Measurements from ENCODE around the gene PLIN1. TPM values are rescaled to one million over a fixed set of nuclear protein-coding genes. Genes with fewer than 3 reads are reported as not detected.

Gene PLIN1
- total RNA-seq, 1 donor from 2014 or later: 0.14 TPM

GRCh38 chr15:89686522-89686921, 7.4 kb upstream of the PLIN1 start:
- DNase-seq (ENCODE audit: low read depth) (no peak), FAIRE-seq (no peak)
- Histone ChIP-seq H3K9me3 (ENCODE audit: insufficient read depth, low read depth, low read length) (no peaks in the 10 kb centered on the region), H3K79me2 (ENCODE audit: insufficient read depth, low read length) (no peaks in the 10 kb centered on the region), H3K9ac (ENCODE audit: low read length) (no peak overlapping the region), H2AFZ (ENCODE audit: low read depth, low read length) (no peak overlapping the region), H3K4me3 (ENCODE audit: insufficient read depth, low read depth, low read length) (no peak overlapping the region), H3K27me3 (ENCODE audit: insufficient read depth, low read length) (no peaks in the 10 kb centered on the region), H4K20me1 (ENCODE audit: insufficient read depth, low read length) (no peaks in the 10 kb centered on the region), H3K36me3 (ENCODE audit: insufficient read depth, low read length) (no peaks in the 10 kb centered on the region), H3K4me1 (ENCODE audit: insufficient read depth, low read length) (peaks cover 4% of the 10 kb centered on the region), H3K27ac (ENCODE audit: low read depth, low read length) (no peak overlapping the region), H3K4me2 (ENCODE audit: low read length) (no peak overlapping the region)
- peaks cover 5% of the 10 kb centered on the region for H3K36me3 Mint-ChIP-seq (ENCODE audit: low read depth, unreplicated experiment)
- peaks cover 2% of the 10 kb centered on the region for H3K9me3 Mint-ChIP-seq (ENCODE audit: unreplicated experiment)
- H3K27me3 Mint-ChIP-seq (ENCODE audit: low read depth, unreplicated experiment): peaks cover 3% of the 10 kb centered on the region
- H3K4me3 Mint-ChIP-seq (ENCODE audit: unreplicated experiment): no peak overlapping the region
- H3K27ac Mint-ChIP-seq (ENCODE audit: unreplicated experiment): no peak overlapping the region
- TF ChIP-seq CTCF (IDR thresholded peaks at IDR 0.05; ENCODE audit: insufficient read depth, low read depth, low read length) (no peak), EZH2 (IDR thresholded peaks at IDR 0.05; ENCODE audit: insufficient read depth, low read length) (no peak)
- peaks cover 2% of the 10 kb centered on the region for H3K4me1 Mint-ChIP-seq (ENCODE audit: low read depth, unreplicated experiment)

- Histone ChIP-seq H4K20me1 (ENCODE audit: insufficient read depth, low read length) (no peaks in the 10 kb centered on the region), H3K9ac (ENCODE audit: low read length) (no peak overlapping the region), H3K27me3 (ENCODE audit: insufficient read depth, low read length) (no peaks in the 10 kb centered on the region), H3K4me1 (ENCODE audit: insufficient read depth, low read length) (peaks cover 3% of the 10 kb centered on the region), H3K36me3 (ENCODE audit: insufficient read depth, low read length) (no peaks in the 10 kb centered on the region), H2AFZ (ENCODE audit: low read depth, low read length) (no peak overlapping the region), H3K27ac (ENCODE audit: low read depth, low read length) (no peak overlapping the region), H3K9me3 (ENCODE audit: insufficient read depth, low read depth, low read length) (no peaks in the 10 kb centered on the region), H3K4me3 (ENCODE audit: insufficient read depth, low read depth, low read length) (no peak overlapping the region), H3K79me2 (ENCODE audit: insufficient read depth, low read length) (no peaks in the 10 kb centered on the region), H3K4me2 (ENCODE audit: low read length) (no peak overlapping the region)
- Mint-ChIP-seq H3K4me3 (ENCODE audit: unreplicated experiment) (no peak overlapping the region), H3K36me3 (ENCODE audit: low read depth, unreplicated experiment) (peaks cover 5% of the 10 kb centered on the region), H3K27ac (ENCODE audit: unreplicated experiment) (no peak overlapping the region), H3K9me3 (ENCODE audit: unreplicated experiment) (peaks cover 1% of the 10 kb centered on the region), H3K4me1 (ENCODE audit: low read depth, unreplicated experiment) (peaks cover 2% of the 10 kb centered on the region), H3K27me3 (ENCODE audit: low read depth, unreplicated experiment) (peaks cover 4% of the 10 kb centered on the region)
- TF ChIP-seq CTCF (IDR thresholded peaks at IDR 0.05; ENCODE audit: insufficient read depth, low read depth, low read length): no peak
- no peak for TF ChIP-seq EZH2 (IDR thresholded peaks at IDR 0.05; ENCODE audit: insufficient read depth, low read length)
- DNase-seq (ENCODE audit: low read depth): no peak
- no peak for FAIRE-seq
Measured at GRCh38 chr15:89685995-89686394, 6.8 kb upstream of the PLIN1 start.

GRCh38 chr15:89681146-89681545, 2.0 kb upstream of the PLIN1 start:
- TF ChIP-seq CTCF (IDR thresholded peaks at IDR 0.05; ENCODE audit: insufficient read depth, low read depth, low read length) (no peak), EZH2 (IDR thresholded peaks at IDR 0.05; ENCODE audit: insufficient read depth, low read length) (no peak)
- Histone ChIP-seq H3K9ac (ENCODE audit: low read length) (no peak overlapping the region), H3K4me2 (ENCODE audit: low read length) (no peak overlapping the region), H3K4me1 (ENCODE audit: insufficient read depth, low read length) (no peaks in the 10 kb centered on the region), H4K20me1 (ENCODE audit: insufficient read depth, low read length) (no peaks in the 10 kb centered on the region), H3K4me3 (ENCODE audit: insufficient read depth, low read depth, low read length) (no peak overlapping the region), H3K9me3 (ENCODE audit: insufficient read depth, low read depth, low read length) (no peaks in the 10 kb centered on the region), H2AFZ (ENCODE audit: low read depth, low read length) (no peak overlapping the region), H3K36me3 (ENCODE audit: insufficient read depth, low read length) (no peaks in the 10 kb centered on the region), H3K79me2 (ENCODE audit: insufficient read depth, low read length) (no peaks in the 10 kb centered on the region), H3K27ac (ENCODE audit: low read depth, low read length) (no peak overlapping the region), H3K27me3 (ENCODE audit: insufficient read depth, low read length) (no peaks in the 10 kb centered on the region)
- Mint-ChIP-seq H3K27ac (ENCODE audit: unreplicated experiment) (no peak overlapping the region), H3K27me3 (ENCODE audit: low read depth, unreplicated experiment) (peaks cover 22% of the 10 kb centered on the region), H3K4me3 (ENCODE audit: unreplicated experiment) (no peak overlapping the region), H3K36me3 (ENCODE audit: low read depth, unreplicated experiment) (peaks cover 5% of the 10 kb centered on the region), H3K9me3 (ENCODE audit: unreplicated experiment) (no peaks in the 10 kb centered on the region), H3K4me1 (ENCODE audit: low read depth, unreplicated experiment) (no peaks in the 10 kb centered on the region)
- DNase-seq (ENCODE audit: low read depth) (no peak), FAIRE-seq (no peak)
